Large intestine (tissue), 3 donors: ENCODE results near the gene CDC34. TPM values are rescaled to one million over a fixed set of nuclear protein-coding genes. Genes with fewer than 3 reads are reported as not detected.

Experiments used
- DNase-seq, 2 donors: peaks; one replicate each; pipeline versions ENCODE4 v3.0.0 to v3.0.0-alpha.2; 2013
- H3K27ac ChIP-seq: one replicate; pipeline ENCODE4 v1.5.1; 2013; ENCODE audit warnings: low read length
- H3K27me3 ChIP-seq: 2 replicates; pipeline ENCODE4 v1.6.1; 2013; ENCODE audit warnings: low read length; ENCODE audit not compliant: control insufficient read depth, insufficient read depth
- H3K36me3 ChIP-seq: 2 replicates; pipeline ENCODE4 v1.6.1; 2013; ENCODE audit warnings: low read length; ENCODE audit not compliant: control insufficient read depth, insufficient read depth
- H3K4me1 ChIP-seq: one replicate; pipeline ENCODE4 v1.6.1; 2013; ENCODE audit warnings: low read length; ENCODE audit not compliant: control insufficient read depth, insufficient read depth
- H3K4me3 ChIP-seq: one replicate; pipeline ENCODE4 v1.5.1; 2013; ENCODE audit warnings: low read length
- H3K9me3 ChIP-seq: one replicate; pipeline ENCODE4 v1.6.1; 2013; ENCODE audit warnings: mild to moderate bottlenecking, low read depth, low read length, moderate library complexity; ENCODE audit not compliant: control insufficient read depth
- WGBS: methylation state at CpG from one replicate; pipeline ENCODE4 v1.1.5; 2013; ENCODE audit warnings: low lambda C conversion rate; ENCODE audit not compliant: insufficient coverage; 5-methylcytosine and 5-hydroxymethylcytosine counted together
- polyA plus RNA-seq: library from polyadenylated mRNA; unstranded; fragments of 120-200 nt; gene quantifications from one replicate; pipeline ENCODE4 v1.2.1, GENCODE V29; 2013

Gene CDC34
- polyA plus RNA-seq, 1 donor: 69.8 TPM

GRCh38 chr19:547836-548720 is 16.5 kb downstream of the CDC34 start:
- WGBS: no CpG with 5 or more reads among the region's 26 CpGs
- Histone ChIP-seq H3K9me3 (peaks cover 17% of the 10 kb centered on the region), H3K4me1 (no peaks in the 10 kb centered on the region), H3K27me3 (peaks cover 3% of the 10 kb centered on the region), H3K36me3 (peaks cover 2% of the 10 kb centered on the region), H3K27ac (no peak overlapping the region), H3K4me3 (no peak overlapping the region)
- no peak for DNase-seq

DNA sequence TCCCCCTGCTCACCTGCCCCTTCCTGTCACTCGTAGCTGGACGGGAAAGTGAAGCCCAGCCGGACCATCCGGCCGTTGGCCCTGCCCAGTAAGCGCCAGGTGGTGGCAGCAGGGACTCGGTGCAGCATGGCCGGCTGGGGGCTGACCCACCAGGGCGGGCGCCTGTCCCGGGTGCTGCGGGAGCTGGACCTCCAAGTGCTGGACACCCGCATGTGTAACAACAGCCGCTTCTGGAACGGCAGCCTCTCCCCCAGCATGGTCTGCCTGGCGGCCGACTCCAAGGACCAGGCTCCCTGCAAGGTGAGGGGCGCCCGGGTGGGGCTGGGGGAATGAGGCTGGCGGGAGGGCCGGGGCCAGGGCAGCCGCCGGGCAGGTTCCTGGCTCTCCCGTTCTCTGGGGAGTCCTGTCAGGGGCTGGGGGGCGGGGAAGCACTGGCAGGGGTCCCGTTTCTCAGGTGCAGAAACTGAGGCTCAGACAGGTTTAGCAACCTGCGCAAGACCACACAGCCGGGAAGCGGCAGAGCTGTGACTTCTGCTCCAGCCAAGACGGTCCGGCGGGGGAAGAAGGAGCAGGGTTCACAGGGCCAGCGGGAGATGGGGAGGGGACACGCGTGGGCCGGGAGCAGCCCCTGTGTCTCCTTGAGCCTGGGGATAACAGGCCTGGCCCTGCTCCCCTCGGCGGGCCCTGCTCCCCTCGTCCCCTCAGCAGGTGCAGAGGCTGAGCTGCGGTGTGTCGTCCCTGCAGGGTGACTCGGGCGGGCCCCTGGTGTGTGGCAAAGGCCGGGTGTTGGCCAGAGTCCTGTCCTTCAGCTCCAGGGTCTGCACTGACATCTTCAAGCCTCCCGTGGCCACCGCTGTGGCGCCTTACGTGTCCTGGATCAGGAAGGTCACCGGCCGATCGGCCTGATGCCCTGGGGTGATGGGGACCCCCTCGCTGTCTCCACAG is 17.6 kb downstream of the CDC34 start:
- DNase-seq: no peak
- no CpG with 5 or more reads among the region's 52 CpGs for WGBS
- no peak overlapping the region for H3K4me3 ChIP-seq

DNA sequence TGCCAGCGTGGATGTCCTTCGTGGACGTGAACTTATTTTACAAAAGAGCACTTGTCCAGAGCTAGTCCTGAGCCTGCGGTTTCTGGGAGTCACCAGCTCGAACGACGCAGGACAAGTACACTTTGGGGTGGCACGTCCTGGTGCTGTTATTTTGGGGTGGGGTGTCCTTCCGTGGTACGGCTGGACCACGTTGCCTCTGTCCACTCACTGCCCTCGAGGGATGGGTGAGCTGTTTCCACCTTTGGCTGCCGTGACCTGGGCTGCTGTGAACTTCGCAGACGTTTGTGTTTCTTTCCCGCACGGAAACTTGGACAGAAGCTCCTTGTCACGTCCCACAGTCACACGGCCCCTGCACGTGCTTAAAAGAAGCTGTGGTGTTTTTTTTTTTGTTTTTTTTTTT is 23.3 kb downstream of the CDC34 start:
- DNase-seq: no peak
- Histone ChIP-seq H3K9me3 (peaks cover 8% of the 10 kb centered on the region), H3K27ac (no peak overlapping the region), H3K4me3 (no peak overlapping the region), H3K4me1 (peaks cover 2% of the 10 kb centered on the region), H3K27me3 (peaks cover 3% of the 10 kb centered on the region), H3K36me3 (no peaks in the 10 kb centered on the region)
- WGBS: 75% methylated on average over 5 of the region's 20 CpGs

More for the DNA sequence above, 17.6 kb downstream of the CDC34 start:
- no peak overlapping the region for H3K27ac ChIP-seq
- no peaks in the 10 kb centered on the region for H3K4me1 ChIP-seq
- peaks cover 17% of the 10 kb centered on the region for H3K9me3 ChIP-seq
- peaks cover 3% of the 10 kb centered on the region for H3K27me3 ChIP-seq
- H3K36me3 ChIP-seq: no peaks in the 10 kb centered on the region

DNA sequence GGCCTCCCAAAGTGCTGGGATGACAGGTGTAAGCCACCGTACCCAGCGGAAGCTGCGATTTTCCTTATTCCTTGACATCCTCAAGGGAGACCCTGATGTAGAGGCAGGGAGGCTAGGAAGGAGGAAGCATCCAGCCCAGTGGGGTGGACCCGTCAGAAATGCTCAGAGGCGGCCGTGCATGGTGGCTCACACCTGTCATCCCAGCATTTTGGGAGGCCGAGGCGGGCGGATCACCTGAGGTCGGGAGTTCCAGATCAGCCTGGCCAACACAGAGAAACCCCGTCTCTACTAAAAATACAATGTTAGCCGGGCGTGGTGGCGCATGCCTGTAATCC is 23.9 kb downstream of the CDC34 start:
- Histone ChIP-seq H3K9me3 (peaks cover 4% of the 10 kb centered on the region), H3K4me3 (no peak overlapping the region), H3K27me3 (peaks cover 3% of the 10 kb centered on the region), H3K36me3 (no peaks in the 10 kb centered on the region), H3K27ac (no peak overlapping the region), H3K4me1 (peaks cover 2% of the 10 kb centered on the region)
- no CpG with 5 or more reads among the region's 14 CpGs for WGBS
- DNase-seq: no peak

DNA sequence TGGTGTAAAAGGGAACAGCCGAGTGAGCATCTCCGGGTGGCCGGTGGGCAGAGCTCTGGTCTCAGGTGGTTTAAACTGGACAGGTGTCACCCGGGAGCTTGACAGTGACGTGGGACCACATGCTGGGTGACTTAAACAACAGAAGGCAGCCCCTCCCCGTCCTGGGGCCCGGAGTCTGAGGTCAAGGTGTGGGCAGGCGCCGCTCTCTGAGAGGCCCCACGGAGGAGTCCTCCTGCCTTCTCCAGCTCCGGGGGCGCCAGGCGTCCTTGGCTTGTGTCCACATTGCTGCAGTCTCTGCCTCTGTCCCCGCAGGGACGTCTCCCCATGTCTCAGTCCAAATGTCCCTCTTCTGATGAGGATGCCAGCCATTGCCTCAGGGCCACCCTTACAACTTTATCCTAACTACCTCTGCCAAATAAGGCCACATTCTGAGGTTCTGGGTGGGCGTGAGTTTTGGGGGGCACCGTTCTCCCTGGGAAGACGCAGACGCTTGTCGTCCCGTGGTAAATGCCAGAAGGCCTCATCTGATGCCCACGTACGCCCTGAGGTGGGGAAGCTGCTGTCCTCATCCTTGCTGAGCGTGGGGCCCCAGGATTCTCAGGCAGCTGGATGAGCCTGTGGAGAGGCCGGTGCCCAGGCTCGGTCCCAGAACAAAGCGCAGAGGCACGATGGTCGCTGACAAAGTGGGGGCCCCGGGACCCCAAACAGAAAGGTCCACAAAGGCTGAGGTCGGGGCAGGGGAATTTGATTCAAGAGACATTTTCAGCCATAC is 25.2 kb downstream of the CDC34 start:
- Histone ChIP-seq H3K36me3 (no peaks in the 10 kb centered on the region), H3K27me3 (no peaks in the 10 kb centered on the region), H3K4me3 (no peak overlapping the region), H3K9me3 (peaks cover 7% of the 10 kb centered on the region), H3K27ac (no peak overlapping the region), H3K4me1 (peaks cover 2% of the 10 kb centered on the region)
- WGBS: no CpG with 5 or more reads among the region's 31 CpGs
- no peak for DNase-seq

DNA sequence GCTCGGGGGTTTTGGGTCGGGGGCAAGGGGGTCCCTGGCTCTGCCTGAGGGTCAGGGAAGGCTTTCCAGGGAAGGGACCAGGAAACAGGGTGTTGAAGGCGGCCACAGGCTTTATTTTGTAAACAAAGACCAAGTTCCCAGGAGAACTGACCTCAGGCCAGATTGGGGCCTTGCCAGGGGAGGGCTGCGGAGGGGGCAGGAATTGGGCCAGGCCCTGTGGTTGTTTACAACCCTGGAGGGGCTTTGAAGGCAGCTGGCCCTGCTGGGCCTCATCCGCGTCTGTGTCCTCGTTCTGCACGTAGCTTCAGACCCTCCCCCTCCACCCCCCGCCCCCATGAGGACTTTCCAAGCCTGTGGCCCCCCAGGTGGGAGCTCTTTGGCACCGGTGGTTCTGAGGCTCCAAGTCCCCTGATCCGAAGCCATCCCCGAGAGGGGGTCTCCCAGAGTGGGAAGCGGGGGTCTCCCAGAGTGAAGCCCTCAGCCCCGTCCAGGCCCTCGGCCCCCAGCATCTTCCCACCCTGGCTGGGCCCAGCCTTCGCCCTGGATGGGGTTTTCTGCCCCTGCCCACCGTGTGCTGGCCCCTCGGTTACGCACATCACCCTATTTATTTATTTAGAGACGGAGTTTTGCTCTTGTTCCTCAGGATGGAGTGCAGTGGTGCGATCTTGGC is 27.3 kb downstream of the CDC34 start:
- no peak overlapping the region for H3K4me3 ChIP-seq
- peaks cover 2% of the 10 kb centered on the region for H3K9me3 ChIP-seq
- H3K27ac ChIP-seq: peak overlapping the region; percentile 33
- WGBS: 76% methylated on average over 3 of the region's 21 CpGs
- H3K4me1 ChIP-seq: peaks cover 2% of the 10 kb centered on the region
- DNase-seq: peak in 1 of 2 donors; percentile 20
- no peaks in the 10 kb centered on the region for H3K27me3 ChIP-seq
- no peaks in the 10 kb centered on the region for H3K36me3 ChIP-seq

GRCh38 chr19:560121-560520 is 28.6 kb downstream of the CDC34 start:
- Histone ChIP-seq H3K27ac (no peak overlapping the region), H3K9me3 (peaks cover 2% of the 10 kb centered on the region), H3K27me3 (no peaks in the 10 kb centered on the region), H3K36me3 (no peaks in the 10 kb centered on the region), H3K4me1 (peaks cover 2% of the 10 kb centered on the region), H3K4me3 (no peak overlapping the region)
- WGBS: no CpG with 5 or more reads among the region's 12 CpGs
- no peak for DNase-seq

- Histone ChIP-seq H3K36me3 (no peaks in the 10 kb centered on the region), H3K27ac (peak overlapping the region; percentile 60), H3K27me3 (no peaks in the 10 kb centered on the region), H3K4me1 (no peaks in the 10 kb centered on the region), H3K4me3 (no peak overlapping the region), H3K9me3 (no peaks in the 10 kb centered on the region)
- WGBS: no CpG with 5 or more reads among the region's 19 CpGs
- peak in 1 of 2 donors; percentile 37 for DNase-seq
Observed at GRCh38 chr19:566403-566802, 34.8 kb downstream of the CDC34 start.

DNA sequence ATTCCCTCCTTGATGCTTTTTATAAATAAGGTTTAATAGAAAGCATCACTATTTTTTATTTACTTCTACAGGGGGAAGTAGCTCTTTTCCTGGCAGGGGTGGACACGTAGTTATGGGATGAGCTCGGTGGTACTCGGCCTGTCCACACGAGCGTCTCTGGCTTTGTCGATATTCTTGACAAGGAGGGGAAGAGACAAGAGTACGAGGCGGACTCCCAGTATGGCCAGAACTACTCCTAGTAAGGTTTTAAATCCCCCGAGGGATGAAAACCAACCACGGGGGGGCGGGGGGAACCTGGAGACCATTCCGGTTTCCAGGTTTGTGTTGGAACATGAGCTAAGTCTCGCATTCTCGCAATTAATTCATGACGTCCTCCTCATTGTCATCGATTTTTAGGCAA is 35.3 kb downstream of the CDC34 start:
- no peak overlapping the region for H3K4me3 ChIP-seq
- no peak for DNase-seq
- 92% methylated on average over 2 of the region's 16 CpGs for WGBS
- H3K9me3 ChIP-seq: no peaks in the 10 kb centered on the region
- H3K4me1 ChIP-seq: no peaks in the 10 kb centered on the region
- H3K36me3 ChIP-seq: no peaks in the 10 kb centered on the region
- no peaks in the 10 kb centered on the region for H3K27me3 ChIP-seq
- H3K27ac ChIP-seq: peak overlapping the region; percentile 60
